Left ventricle myocardium inferior (tissue), 1 donor: ENCODE results near the gene BCAS3. TPM values are rescaled to one million over a fixed set of nuclear protein-coding genes. Genes with fewer than 3 reads are reported as not detected.

Experiments
- DNase-seq: peaks from one replicate; pipeline ENCODE4 v3.0.0-alpha.2; 2020
- H3K27ac ChIP-seq: fragments of 200-600 bp; replicated peaks from 2 replicates; pipeline ENCODE4 v1.8.0; 2021
- H3K27me3 ChIP-seq: fragments of 200-600 bp; 2 replicates; pipeline ENCODE4 v1.8.0; 2021; ENCODE audit warnings: low read depth
- H3K36me3 ChIP-seq: fragments of 200-600 bp; 2 replicates; pipeline ENCODE4 v1.8.0; 2021
- H3K4me1 ChIP-seq: fragments of 200-600 bp; 2 replicates; pipeline ENCODE4 v1.8.0; 2021
- H3K4me3 ChIP-seq: fragments of 200-600 bp; 2 replicates; pipeline ENCODE4 v1.8.0; 2021; ENCODE audit warnings: mild to moderate bottlenecking, moderate library complexity
- H3K9me3 ChIP-seq: fragments of 200-600 bp; replicated peaks from 2 replicates; pipeline ENCODE4 v1.8.0; 2021
- CTCF ChIP-seq: fragments of 200-600 bp; IDR thresholded peaks from 2 replicates; pipeline ENCODE4 v1.8.0; 2021; ENCODE audit warnings: antibody characterized with exemption, mild to moderate bottlenecking, borderline replicate concordance
- intact Hi-C: fragments of 100-400 bp; cut with micrococcal nuclease; formaldehyde crosslinking; loops from one replicate; pipeline ENCODE4 v1.11.0; 2022
- total RNA-seq: library from RNA; stranded (reverse); fragmentation: NEBNext Ultra II Directional; extraction: Animal tissue kit (Norgen Biotek cat#: 25700); gene quantifications from one replicate; pipeline ENCODE4 v1.2.1, GENCODE V29; 2021
- donor health status: DM: no; HTN: yes; CAD: no; lungs with severe emphysema.

BCAS3 gene
- total RNA-seq, 1 donor from 2014 or later: 16.5 TPM

- Histone ChIP-seq H3K9me3 (no peaks in the 10 kb centered on the region), H3K27me3 (no peaks in the 10 kb centered on the region), H3K4me1 (no peaks in the 10 kb centered on the region), H3K4me3 (no peak overlapping the region), H3K27ac (no peak overlapping the region), H3K36me3 (peaks cover 16% of the 10 kb centered on the region)
- DNase-seq: no peak
- TF ChIP-seq CTCF: no peak
- intact Hi-C loops: no loop called here
These were observed 399.0 kb downstream of the BCAS3 start for GRCh38 chr17:61076621-61077031.

GRCh38 chr17:61081959-61082358, 404.3 kb downstream of the BCAS3 start:
- H3K4me1 ChIP-seq: no peaks in the 10 kb centered on the region
- H3K9me3 ChIP-seq: no peaks in the 10 kb centered on the region
- peaks cover 9% of the 10 kb centered on the region for H3K36me3 ChIP-seq
- H3K27me3 ChIP-seq: no peaks in the 10 kb centered on the region
- DNase-seq: no peak
- H3K4me3 ChIP-seq: no peak overlapping the region
- TF ChIP-seq CTCF: no peak
- intact Hi-C loops: no loop called here
- no peak overlapping the region for H3K27ac ChIP-seq

GRCh38 chr17:61084260-61084659, 406.6 kb downstream of the BCAS3 start:
- H3K27ac ChIP-seq: no peak overlapping the region
- H3K4me1 ChIP-seq: no peaks in the 10 kb centered on the region
- H3K27me3 ChIP-seq: no peaks in the 10 kb centered on the region
- H3K36me3 ChIP-seq: no peaks in the 10 kb centered on the region
- intact Hi-C loops: no loop called here
- TF ChIP-seq CTCF: no peak
- no peaks in the 10 kb centered on the region for H3K9me3 ChIP-seq
- no peak for DNase-seq
- H3K4me3 ChIP-seq: no peak overlapping the region

- H3K36me3 ChIP-seq: no peaks in the 10 kb centered on the region
- H3K27ac ChIP-seq: no peak overlapping the region
- no peak for TF ChIP-seq CTCF
- H3K9me3 ChIP-seq: peaks cover 7% of the 10 kb centered on the region
- no peaks in the 10 kb centered on the region for H3K4me1 ChIP-seq
- intact Hi-C loops: no loop called here
- no peak overlapping the region for H3K4me3 ChIP-seq
- H3K27me3 ChIP-seq: no peaks in the 10 kb centered on the region
- DNase-seq: no peak
These were observed 409.4 kb downstream of the BCAS3 start for GRCh38 chr17:61087024-61087423.

- no peak overlapping the region for H3K4me3 ChIP-seq
- DNase-seq: no peak
- intact Hi-C loops: no loop called here
- no peaks in the 10 kb centered on the region for H3K36me3 ChIP-seq
- no peaks in the 10 kb centered on the region for H3K4me1 ChIP-seq
- no peak for TF ChIP-seq CTCF
- H3K27ac ChIP-seq: no peak overlapping the region
- H3K27me3 ChIP-seq: no peaks in the 10 kb centered on the region
- peaks cover 15% of the 10 kb centered on the region for H3K9me3 ChIP-seq
These were observed 410.9 kb downstream of the BCAS3 start for GRCh38 chr17:61088556-61088955.

GRCh38 chr17:61091096-61091495, 413.4 kb downstream of the BCAS3 start:
- no peak for TF ChIP-seq CTCF
- Histone ChIP-seq H3K9me3 (peaks cover 15% of the 10 kb centered on the region), H3K27ac (no peak overlapping the region), H3K36me3 (no peaks in the 10 kb centered on the region), H3K4me3 (no peak overlapping the region), H3K4me1 (no peaks in the 10 kb centered on the region), H3K27me3 (no peaks in the 10 kb centered on the region)
- no peak for DNase-seq
- intact Hi-C loops: no loop called here
